ENCODE data around the gene SULT1A2.

The SULT1A2 gene

GRCh38 chr16:28587386-28587785 is 9.5 kb downstream of the SULT1A2 start:
- in situ Hi-C loops (cut with HindIII; ENCODE audit: low sequenced_read_pairs): no loop called here
- TF ChIP-seq, protein P1, sequence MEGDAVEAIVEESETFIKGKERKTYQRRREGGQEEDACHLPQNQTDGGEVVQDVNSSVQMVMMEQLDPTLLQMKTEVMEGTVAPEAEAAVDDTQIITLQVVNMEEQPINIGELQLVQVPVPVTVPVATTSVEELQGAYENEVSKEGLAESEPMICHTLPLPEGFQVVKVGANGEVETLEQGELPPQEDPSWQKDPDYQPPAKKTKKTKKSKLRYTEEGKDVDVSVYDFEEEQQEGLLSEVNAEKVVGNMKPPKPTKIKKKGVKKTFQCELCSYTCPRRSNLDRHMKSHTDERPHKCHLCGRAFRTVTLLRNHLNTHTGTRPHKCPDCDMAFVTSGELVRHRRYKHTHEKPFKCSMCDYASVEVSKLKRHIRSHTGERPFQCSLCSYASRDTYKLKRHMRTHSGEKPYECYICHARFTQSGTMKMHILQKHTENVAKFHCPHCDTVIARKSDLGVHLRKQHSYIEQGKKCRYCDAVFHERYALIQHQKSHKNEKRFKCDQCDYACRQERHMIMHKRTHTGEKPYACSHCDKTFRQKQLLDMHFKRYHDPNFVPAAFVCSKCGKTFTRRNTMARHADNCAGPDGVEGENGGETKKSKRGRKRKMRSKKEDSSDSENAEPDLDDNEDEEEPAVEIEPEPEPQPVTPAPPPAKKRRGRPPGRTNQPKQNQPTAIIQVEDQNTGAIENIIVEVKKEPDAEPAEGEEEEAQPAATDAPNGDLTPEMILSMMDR (IDR thresholded peaks at IDR 0.05; ENCODE audit: low read depth, low read length): no peak
- no peak for DNase-seq (ENCODE audit: low read depth, low spot score)
- no peak overlapping the region for H3K4me3 ChIP-seq (ENCODE audit: low read depth, low read length)

DNA sequence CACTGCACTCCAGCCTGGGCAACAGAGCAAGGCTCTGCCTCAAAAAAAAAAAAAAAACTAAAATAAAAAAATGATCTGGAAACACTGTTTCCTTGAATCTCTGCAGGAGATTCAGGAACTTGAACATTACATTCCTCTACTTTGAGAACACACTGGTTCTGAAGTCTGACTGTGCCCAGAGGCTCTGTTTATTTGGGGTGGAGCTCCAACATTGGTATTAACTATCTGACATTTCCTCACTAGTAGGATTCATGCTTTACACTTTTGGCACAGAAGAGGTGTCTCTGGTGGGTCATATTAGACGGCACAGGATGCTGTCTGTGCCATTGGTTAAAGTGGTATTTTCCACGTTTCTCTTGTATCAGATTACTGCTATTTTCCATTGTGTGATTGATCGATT is 10.4 kb downstream of the SULT1A2 start:
- no peak overlapping the region for H3K4me3 ChIP-seq (ENCODE audit: low read depth, low read length)
- TF ChIP-seq, protein P1 (IDR thresholded peaks at IDR 0.05; ENCODE audit: low read depth, low read length): no peak
- DNase-seq (ENCODE audit: low read depth, low spot score): no peak
- in situ Hi-C loops (cut with HindIII; ENCODE audit: low sequenced_read_pairs): no loop called here

DNA sequence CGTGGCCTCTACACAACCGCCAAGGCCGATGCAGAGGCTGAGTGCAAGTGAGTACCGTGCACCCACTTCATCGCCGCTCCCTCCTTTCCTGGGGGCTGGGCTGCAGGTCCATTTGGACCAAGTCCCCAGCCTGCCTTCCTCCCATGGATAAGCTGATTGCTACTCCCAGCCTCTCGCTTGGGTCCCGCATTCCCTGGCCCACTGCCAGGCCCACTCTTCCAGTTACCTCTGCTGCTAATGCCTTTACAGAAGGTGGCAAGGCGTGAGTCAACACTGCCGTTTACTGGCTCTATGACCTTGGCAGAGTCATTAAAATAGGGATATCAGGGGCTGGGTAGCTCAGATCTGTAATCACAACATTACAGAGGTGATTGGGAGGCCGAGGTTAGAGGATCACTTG is 11.2 kb downstream of the SULT1A2 start:
- TF ChIP-seq, protein P1 (IDR thresholded peaks at IDR 0.05; ENCODE audit: low read depth, low read length): no peak
- DNase-seq (ENCODE audit: low read depth, low spot score): no peak
- in situ Hi-C loops (cut with HindIII; ENCODE audit: low sequenced_read_pairs): no loop called here
- H3K4me3 ChIP-seq (ENCODE audit: low read depth, low read length): no peak overlapping the region

DNA sequence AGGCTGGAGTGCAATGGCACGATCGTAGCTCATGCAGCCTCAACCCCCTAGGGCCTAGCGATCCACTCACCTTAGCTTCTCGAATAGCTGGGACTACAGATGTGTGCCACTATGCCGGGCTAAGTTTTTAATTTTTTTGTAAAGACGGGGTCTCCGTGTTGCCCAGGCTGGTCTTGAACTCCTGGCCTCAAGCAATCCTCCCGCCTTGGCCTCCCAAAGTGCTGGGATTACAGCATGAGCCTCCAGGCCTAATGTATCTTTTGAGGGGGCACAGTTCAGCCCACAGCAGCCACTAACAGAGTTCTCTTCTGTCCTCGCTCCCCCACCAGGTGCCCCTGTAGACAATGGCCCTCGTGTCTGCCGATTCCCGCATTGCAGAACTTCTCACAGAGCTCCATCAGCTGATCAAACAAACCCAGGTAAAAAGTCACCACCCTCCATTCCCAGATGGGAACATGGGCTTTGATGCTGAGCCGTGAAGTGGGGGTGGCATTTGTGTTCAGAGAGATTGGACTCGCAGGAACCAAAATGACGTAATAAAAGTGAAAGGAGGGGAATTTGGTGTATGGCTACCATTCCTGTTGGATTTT is 16.0 kb downstream of the SULT1A2 start:
- TF ChIP-seq, protein P1 (IDR thresholded peaks at IDR 0.05; ENCODE audit: low read depth, low read length): no peak
- H3K4me3 ChIP-seq (ENCODE audit: low read depth, low read length): no peak overlapping the region
- in situ Hi-C loops (cut with HindIII; ENCODE audit: low sequenced_read_pairs): no loop called here
- DNase-seq (ENCODE audit: low read depth, low spot score): no peak

- DNase-seq (ENCODE audit: low read depth, low spot score): no peak
- in situ Hi-C loops (cut with HindIII; ENCODE audit: low sequenced_read_pairs): no loop called here
- TF ChIP-seq, protein P1 (IDR thresholded peaks at IDR 0.05; ENCODE audit: low read depth, low read length): no peak
- H3K4me3 ChIP-seq (ENCODE audit: low read depth, low read length): no peak overlapping the region
These were observed 21.3 kb downstream of the SULT1A2 start for GRCh38 chr16:28575446-28576109.

DNA sequence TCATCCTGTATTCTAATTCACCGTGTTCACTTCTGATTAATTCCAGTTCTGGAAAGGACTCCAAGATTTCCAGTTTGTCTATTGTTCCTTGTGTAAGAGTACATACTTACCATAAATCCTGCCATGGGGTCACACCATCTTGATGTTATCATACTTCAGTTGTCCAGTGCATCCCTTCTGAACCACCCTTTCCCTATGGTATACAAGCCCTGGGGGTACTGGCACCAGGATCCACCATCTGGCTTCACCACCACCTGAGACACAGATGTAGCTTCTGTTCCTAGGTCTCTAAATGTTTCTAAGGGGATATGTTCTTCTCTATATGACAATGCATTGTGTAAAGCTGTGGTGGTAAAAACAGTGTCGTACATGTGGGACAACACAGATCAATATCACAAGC is 21.9 kb downstream of the SULT1A2 start:
- TF ChIP-seq, protein P1 (IDR thresholded peaks at IDR 0.05; ENCODE audit: low read depth, low read length): no peak
- H3K4me3 ChIP-seq (ENCODE audit: low read depth, low read length): no peak overlapping the region
- in situ Hi-C loops (cut with HindIII; ENCODE audit: low sequenced_read_pairs): no loop called here
- DNase-seq (ENCODE audit: low read depth, low spot score): no peak
